ENCODE data around the gene RETREG2.

RETREG2 gene

GRCh38 chr2:219173176-219173575, 4.9 kb upstream of the RETREG2 start:
- TF ChIP-seq REST (IDR thresholded peaks at IDR 0.05; ENCODE audit: low read depth) (no peak), MAX (IDR thresholded peaks at IDR 0.05) (no peak), YY1 (IDR thresholded peaks at IDR 0.05; ENCODE audit: low read depth) (no peak), CEBPB (IDR thresholded peaks at IDR 0.05) (no peak), EP300 (IDR thresholded peaks at IDR 0.05; ENCODE audit: borderline replicate concordance) (no peak), EGR1 (IDR thresholded peaks at IDR 0.05) (no peak), FOXM1 (IDR thresholded peaks at IDR 0.05; ENCODE audit: borderline replicate concordance, low read depth) (no peak), CREB1 (IDR thresholded peaks at IDR 0.05; ENCODE audit: low read depth) (no peak), NFIC (IDR thresholded peaks at IDR 0.05) (no peak), TAF1 (IDR thresholded peaks at IDR 0.05; ENCODE audit: low read depth) (no peak), USF1 (IDR thresholded peaks at IDR 0.05) (no peak), ZBTB7A (IDR thresholded peaks at IDR 0.05; ENCODE audit: low read depth) (no peak)

- TF ChIP-seq USF1 (IDR thresholded peaks at IDR 0.05), result no peak
These were observed 3.9 kb upstream of the RETREG2 start for GRCh38 chr2:219174146-219174545.

- TF ChIP-seq MAX (IDR thresholded peaks at IDR 0.05), result no peak
- no peak for TF ChIP-seq YY1 (IDR thresholded peaks at IDR 0.05; ENCODE audit: low read depth)
- TF ChIP-seq EGR1 (IDR thresholded peaks at IDR 0.05), result no peak
- TF ChIP-seq REST (IDR thresholded peaks at IDR 0.05; ENCODE audit: low read depth), result no peak
- no peak for TF ChIP-seq FOXM1 (IDR thresholded peaks at IDR 0.05; ENCODE audit: borderline replicate concordance, low read depth)
- TF ChIP-seq USF1 (IDR thresholded peaks at IDR 0.05), result no peak
- no peak for TF ChIP-seq NFIC (IDR thresholded peaks at IDR 0.05)
- no peak for TF ChIP-seq ZBTB7A (IDR thresholded peaks at IDR 0.05; ENCODE audit: low read depth)
- TF ChIP-seq RAD21 (IDR thresholded peaks at IDR 0.05; ENCODE audit: low read depth), result no peak
- TF ChIP-seq TCF12 (IDR thresholded peaks at IDR 0.05; ENCODE audit: low read depth), result no peak
- TF ChIP-seq TAF1 (IDR thresholded peaks at IDR 0.05; ENCODE audit: low read depth), result no peak
- no peak for TF ChIP-seq EP300 (IDR thresholded peaks at IDR 0.05; ENCODE audit: borderline replicate concordance)
- TF ChIP-seq TEAD4 (IDR thresholded peaks at IDR 0.05), result no peak
- TF ChIP-seq CEBPB (IDR thresholded peaks at IDR 0.05), result no peak
- no peak for TF ChIP-seq CREB1 (IDR thresholded peaks at IDR 0.05; ENCODE audit: low read depth)
These were observed 3.3 kb upstream of the RETREG2 start for GRCh38 chr2:219174801-219175200.

GRCh38 chr2:219175486-219175885, 2.6 kb upstream of the RETREG2 start:
- TF ChIP-seq TAF1 (IDR thresholded peaks at IDR 0.05; ENCODE audit: low read depth) (no peak), MAX (IDR thresholded peaks at IDR 0.05) (no peak), YY1 (IDR thresholded peaks at IDR 0.05; ENCODE audit: low read depth) (no peak), TEAD4 (IDR thresholded peaks at IDR 0.05) (no peak), FOXM1 (IDR thresholded peaks at IDR 0.05; ENCODE audit: borderline replicate concordance, low read depth) (no peak), EGR1 (IDR thresholded peaks at IDR 0.05) (no peak), NFIC (IDR thresholded peaks at IDR 0.05) (no peak), ZBTB7A (IDR thresholded peaks at IDR 0.05; ENCODE audit: low read depth) (no peak), REST (IDR thresholded peaks at IDR 0.05; ENCODE audit: low read depth) (no peak), CREB1 (IDR thresholded peaks at IDR 0.05; ENCODE audit: low read depth) (no peak), CEBPB (IDR thresholded peaks at IDR 0.05) (no peak), USF1 (IDR thresholded peaks at IDR 0.05) (no peak), EP300 (IDR thresholded peaks at IDR 0.05; ENCODE audit: borderline replicate concordance) (no peak), TCF12 (IDR thresholded peaks at IDR 0.05; ENCODE audit: low read depth) (no peak), RAD21 (IDR thresholded peaks at IDR 0.05; ENCODE audit: low read depth) (no peak)
